Activated B cell treated with CpG ODN at 0.5 μM for 24 hours (primary cell): ENCODE data around the gene PRRG1. TPM values are rescaled to one million over a fixed set of nuclear protein-coding genes. Genes with fewer than 3 reads are reported as not detected.

Source experiments
- ATAC-seq: fragments of 200-7000 bp; cut with Tn5 transposase; one replicate; pipeline ENCODE4 v1.10.0; 2021; ENCODE audit warnings: low read depth, mild to moderate bottlenecking, moderate library complexity
- CTCF ChIA-PET: fragments of 350-600 bp; sonication (Branson Sonifier 250); formaldehyde crosslinking; loops from one replicate; lab custom pipeline; 2021; ENCODE audit warnings: antibody characterized with exemption; lab: Charles Lee
- POLR2A ChIA-PET: fragments of 350-600 bp; sonication (Branson Sonifier 250); formaldehyde crosslinking; loops from one replicate; lab custom pipeline; 2021; ENCODE audit warnings: antibody characterized with exemption; lab: Charles Lee
- DNase-seq: peaks from one replicate; pipeline ENCODE4 v3.0.0; 2022
- H3K27ac Mint-ChIP-seq: one replicate; pipeline ENCODE4 v1.8.0; 2020; ENCODE audit warnings: mixed read lengths
- H3K27me3 Mint-ChIP-seq: one replicate; pipeline ENCODE4 v1.8.0; 2021; ENCODE audit warnings: mixed read lengths
- H3K36me3 Mint-ChIP-seq: one replicate; pipeline ENCODE4 v1.8.0; 2021; ENCODE audit warnings: low read depth, mixed read lengths
- H3K4me1 Mint-ChIP-seq: one replicate; pipeline ENCODE4 v1.8.0; 2021; ENCODE audit warnings: mixed read lengths
- H3K4me3 Mint-ChIP-seq: one replicate; pipeline ENCODE4 v1.8.0; 2020; ENCODE audit warnings: mild to moderate bottlenecking, mixed read lengths
- H3K9me3 Mint-ChIP-seq: one replicate; pipeline ENCODE4 v1.8.0; 2020; ENCODE audit warnings: mixed read lengths
- CTCF ChIP-seq: fragments of 200-600 bp; IDR thresholded peaks from one replicate; pipeline ENCODE4 v1.8.0; 2022; ENCODE audit warnings: antibody characterized with exemption, mild to moderate bottlenecking
- intact Hi-C: fragments of 100-400 bp; cut with micrococcal nuclease; formaldehyde crosslinking; loops from one replicate; pipeline ENCODE4 v1.15.1; 2024
- total RNA-seq: library from RNA; stranded (reverse); gene quantifications from 2 replicates; pipeline ENCODE4 v1.2.3, GENCODE V29; 2022

PRRG1 gene
- total RNA-seq, 1 donor from 2014 or later = not detected

DNA sequence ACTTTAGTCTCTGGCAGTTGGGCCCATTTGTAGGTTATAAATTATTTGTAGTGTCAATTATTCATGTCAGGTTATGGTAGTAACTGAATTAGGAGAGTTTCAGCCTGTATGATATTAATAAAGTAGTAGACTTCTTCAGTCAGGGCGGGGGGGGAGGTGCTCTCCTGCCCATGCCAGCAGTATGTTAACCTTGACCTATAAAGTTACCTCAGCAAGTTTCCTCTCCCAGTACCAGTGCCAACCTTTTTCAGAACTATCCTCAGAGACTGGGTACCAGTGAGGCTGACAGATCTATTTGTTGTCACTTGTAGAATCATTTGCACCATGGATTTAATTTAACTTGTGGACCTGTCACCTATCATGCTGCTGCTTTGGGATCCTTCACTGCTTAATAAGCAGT lies 88.0 kb downstream of the PRRG1 start:
- ATAC-seq = no peak
- Mint-ChIP-seq H3K4me1 (no peaks in the 10 kb centered on the region), H3K9me3 (no peaks in the 10 kb centered on the region), H3K27me3 (no peaks in the 10 kb centered on the region), H3K36me3 (no peaks in the 10 kb centered on the region), H3K27ac (no peak overlapping the region), H3K4me3 (no peak overlapping the region)
- POLR2A ChIA-PET = no interaction called here
- TF ChIP-seq CTCF = no peak
- CTCF ChIA-PET = no interaction called here
- no peak for DNase-seq
- intact Hi-C loops = no loop called here

- no peak for TF ChIP-seq CTCF
- H3K4me3 Mint-ChIP-seq = no peak overlapping the region
- H3K27ac Mint-ChIP-seq = no peak overlapping the region
- H3K36me3 Mint-ChIP-seq = no peaks in the 10 kb centered on the region
- intact Hi-C loops = no loop called here
- ChIA-PET POLR2A (no interaction called here), CTCF (no interaction called here)
- no peaks in the 10 kb centered on the region for H3K27me3 Mint-ChIP-seq
- no peaks in the 10 kb centered on the region for H3K9me3 Mint-ChIP-seq
- DNase-seq (no peak), ATAC-seq (no peak)
- no peaks in the 10 kb centered on the region for H3K4me1 Mint-ChIP-seq
Measured at GRCh38 chrX:37441377-37441776, 92.2 kb downstream of the PRRG1 start.

DNA sequence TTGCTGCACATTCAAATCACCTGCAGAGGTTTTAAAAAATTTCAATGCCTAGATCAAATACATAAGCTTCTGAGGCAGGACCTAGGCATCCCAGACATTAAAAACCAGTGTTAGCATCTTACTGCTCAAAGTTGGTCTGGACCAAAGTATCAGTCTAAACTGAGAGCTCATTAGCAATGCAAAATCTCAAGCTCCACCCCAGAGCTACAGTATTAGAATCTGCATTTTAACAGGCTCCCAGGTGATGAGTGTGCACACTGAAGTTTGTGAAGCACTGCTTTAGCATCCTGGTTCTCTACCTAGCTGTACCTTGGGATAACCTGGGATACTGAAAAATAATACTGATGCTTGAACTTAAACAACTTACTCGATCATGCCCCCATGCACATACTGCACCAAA lies 96.0 kb downstream of the PRRG1 start:
- no peak overlapping the region for H3K4me3 Mint-ChIP-seq
- H3K9me3 Mint-ChIP-seq = peaks cover 3% of the 10 kb centered on the region
- no peaks in the 10 kb centered on the region for H3K36me3 Mint-ChIP-seq
- no peaks in the 10 kb centered on the region for H3K27me3 Mint-ChIP-seq
- H3K27ac Mint-ChIP-seq = no peak overlapping the region
- no peaks in the 10 kb centered on the region for H3K4me1 Mint-ChIP-seq
- intact Hi-C loops = no loop called here
- TF ChIP-seq CTCF = no peak
- DNase-seq (no peak), ATAC-seq (no peak)
- ChIA-PET CTCF (no interaction called here), POLR2A (no interaction called here)

DNA sequence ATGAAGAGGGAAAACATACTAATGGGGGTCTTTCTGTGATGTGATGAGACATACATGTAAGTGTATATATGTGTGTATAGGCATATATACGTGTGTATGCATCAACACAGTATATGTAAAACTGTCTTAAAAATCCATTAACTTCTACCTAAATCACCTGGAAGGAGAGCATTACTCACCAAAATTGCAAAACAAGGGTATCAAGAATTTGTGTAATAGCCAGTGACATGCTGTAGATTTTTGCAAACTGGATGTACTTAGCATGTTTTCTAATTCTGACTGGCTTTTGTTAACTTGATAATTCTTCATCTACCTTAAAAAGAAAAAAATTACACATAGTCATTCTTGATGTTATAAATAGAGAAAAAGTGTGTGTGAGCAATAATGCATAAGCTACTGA lies 104.7 kb downstream of the PRRG1 start:
- intact Hi-C loops = no loop called here
- Mint-ChIP-seq H3K9me3 (no peaks in the 10 kb centered on the region), H3K27me3 (no peaks in the 10 kb centered on the region), H3K36me3 (no peaks in the 10 kb centered on the region), H3K27ac (no peak overlapping the region), H3K4me3 (no peak overlapping the region), H3K4me1 (no peaks in the 10 kb centered on the region)
- POLR2A ChIA-PET = no interaction called here
- CTCF ChIA-PET = no interaction called here
- DNase-seq = no peak
- ATAC-seq = no peak
- TF ChIP-seq CTCF = no peak

GRCh38 chrX:37454537-37455285 lies 105.5 kb downstream of the PRRG1 start:
- CTCF ChIA-PET = no interaction called here
- DNase-seq = no peak
- no peak overlapping the region for H3K4me3 Mint-ChIP-seq
- POLR2A ChIA-PET = no interaction called here
- no peaks in the 10 kb centered on the region for H3K36me3 Mint-ChIP-seq
- no peaks in the 10 kb centered on the region for H3K27me3 Mint-ChIP-seq
- H3K27ac Mint-ChIP-seq = no peak overlapping the region
- no peak for TF ChIP-seq CTCF
- intact Hi-C loops = no loop called here
- no peaks in the 10 kb centered on the region for H3K4me1 Mint-ChIP-seq
- no peak for ATAC-seq
- no peaks in the 10 kb centered on the region for H3K9me3 Mint-ChIP-seq
